Cortex of kidney (tissue), 1 donor: ENCODE results near the gene SRSF9.
"Not testable (repeated sequence)": the region's sequence is repeated elsewhere in the genome, so short reads cannot be mapped to it uniquely, and the experiment has no call there.

ENCODE experiments used
- DNase-seq: peaks from one replicate; lab custom pipeline; 2025; lab: John Stamatoyannopoulos, UW

The SRSF9 gene

GRCh38 chr12:120447992-120448391 lies 21.6 kb downstream of the SRSF9 start:
- no peak for DNase-seq

GRCh38 chr12:120446844-120447178 lies 22.7 kb downstream of the SRSF9 start:
- not testable (repeated sequence) for DNase-seq

GRCh38 chr12:120445911-120446843 lies 23.4 kb downstream of the SRSF9 start, which contains the start of the genes GATC and TRIAP1:
Gene GATC, plus strand, starts transcription at chr12:120446444. Its CDS starts 37 bp downstream, at chr12:120446481.
Gene TRIAP1, minus strand, starts transcription at chr12:120446384. Its CDS starts 12 bp downstream, at chr12:120446372.
- DNase-seq = no peak

- no peak for DNase-seq
Measured at GRCh38 chr12:120444676-120445075, 24.9 kb downstream of the SRSF9 start.

GRCh38 chr12:120439646-120440247 lies 29.8 kb downstream of the SRSF9 start:
- no peak for DNase-seq

GRCh38 chr12:120438495-120439198 lies 30.9 kb downstream of the SRSF9 start:
- DNase-seq = no peak

GRCh38 chr12:120437735-120438494 lies 31.6 kb downstream of the SRSF9 start, which contains the start of gene COX6A1:
Gene COX6A1, plus strand, starts transcription at chr12:120438113. Its CDS starts 14 bp downstream, at chr12:120438127.
- DNase-seq = no peak

GRCh38 chr12:120432772-120433525 lies 36.6 kb downstream of the SRSF9 start:
- no peak for DNase-seq

GRCh38 chr12:120429368-120429767 lies 40.2 kb downstream of the SRSF9 start:
- no peak for DNase-seq

- DNase-seq = no peak
Measured at GRCh38 chr12:120428597-120429229, 40.8 kb downstream of the SRSF9 start.

GRCh38 chr12:120425797-120426196 lies 43.8 kb downstream of the SRSF9 start:
- no peak for DNase-seq

GRCh38 chr12:120422892-120423456 lies 46.6 kb downstream of the SRSF9 start:
- no peak for DNase-seq

- DNase-seq = no peak
Measured at GRCh38 chr12:120421701-120422100, 47.8 kb downstream of the SRSF9 start.

GRCh38 chr12:120417917-120418580 lies 51.5 kb downstream of the SRSF9 start:
- DNase-seq = no peak

GRCh38 chr12:120416490-120417216 lies 52.9 kb downstream of the SRSF9 start:
- no peak for DNase-seq

GRCh38 chr12:120413901-120414695 lies 55.5 kb downstream of the SRSF9 start:
- DNase-seq = no peak

- DNase-seq = no peak
Measured at GRCh38 chr12:120412421-120412820, 57.1 kb downstream of the SRSF9 start.
